IPS-NIHi7 (cell line): ENCODE measurements around the gene TMEM44.
"Not testable (repeated sequence)": the region's sequence is repeated elsewhere in the genome, so short reads cannot be mapped to it uniquely, and the experiment has no call there.

Experiments
- DNase-seq: peaks from one replicate; pipeline ENCODE4 v3.0.0; 2012; ENCODE audit warnings: mixed read lengths; ENCODE audit errors: extremely low spot score

The TMEM44 gene

DNA sequence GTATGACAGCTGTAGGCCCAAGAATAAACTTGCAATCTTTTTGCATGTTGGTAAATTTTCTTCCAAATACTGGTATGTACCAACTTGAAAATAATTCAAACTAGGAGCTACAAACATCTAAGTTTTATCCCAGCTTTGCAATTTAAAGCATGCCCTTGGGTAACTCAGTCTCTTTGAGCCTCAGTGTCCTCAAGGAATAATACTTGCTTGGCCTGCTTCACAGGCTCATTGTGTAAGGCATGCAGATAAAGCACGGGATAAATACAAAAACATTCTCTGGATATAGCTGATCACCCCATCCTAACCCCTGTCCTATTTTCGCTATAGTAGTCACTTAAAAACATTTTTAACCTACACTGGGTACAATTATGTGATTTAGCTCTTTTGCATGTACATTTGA, 9.6 kb upstream of the TMEM44 start:
- DNase-seq: no peak

DNA sequence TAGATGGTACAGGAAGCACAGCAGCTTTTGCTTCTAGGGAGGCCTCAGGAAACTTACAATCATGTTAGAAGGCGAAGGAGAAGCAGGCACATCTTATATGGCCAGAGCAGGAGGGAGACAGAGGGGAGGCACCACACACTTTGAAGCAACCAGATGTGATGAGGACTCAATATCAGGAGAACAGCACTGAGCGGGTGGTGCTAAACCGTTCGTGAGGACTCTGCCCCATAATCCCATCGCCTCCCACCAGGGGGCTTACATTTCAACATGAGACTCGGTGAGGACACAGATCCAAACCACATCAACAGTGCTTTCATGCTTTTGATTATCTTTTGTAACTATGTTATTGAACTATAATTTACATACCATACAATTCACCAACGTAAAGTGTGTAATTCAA, 7.6 kb upstream of the TMEM44 start:
- no peak for DNase-seq

DNA sequence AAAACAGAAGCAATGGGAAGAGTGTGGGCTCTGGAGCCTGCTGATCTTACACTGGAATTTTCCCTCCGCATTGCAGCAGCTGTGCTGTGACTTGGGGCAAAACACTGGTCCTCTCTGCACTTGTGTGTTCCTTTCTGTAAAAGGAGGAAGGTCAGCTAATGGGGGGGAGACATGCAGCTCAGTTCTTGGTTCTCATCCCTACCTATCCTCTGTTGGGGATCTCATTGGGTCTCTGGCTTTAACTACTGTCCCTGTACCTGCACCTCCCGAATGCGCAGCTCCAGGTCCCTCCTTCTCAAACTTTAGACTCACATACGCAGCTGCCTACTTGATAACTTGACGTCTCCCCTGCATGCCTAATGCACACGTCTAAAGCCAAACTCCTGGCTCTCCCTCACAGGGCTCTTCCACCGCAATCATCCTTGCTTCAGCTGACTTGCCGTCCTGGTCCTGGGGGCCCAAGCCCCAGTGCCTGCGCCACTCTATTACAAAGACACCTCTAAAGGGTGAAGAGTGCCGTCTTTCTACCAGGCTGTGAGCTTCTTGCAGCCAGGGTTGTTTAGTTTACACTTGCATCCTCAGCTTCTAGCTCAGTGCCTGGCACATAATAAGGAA, 5.9 kb upstream of the TMEM44 start:
- no peak for DNase-seq

DNA sequence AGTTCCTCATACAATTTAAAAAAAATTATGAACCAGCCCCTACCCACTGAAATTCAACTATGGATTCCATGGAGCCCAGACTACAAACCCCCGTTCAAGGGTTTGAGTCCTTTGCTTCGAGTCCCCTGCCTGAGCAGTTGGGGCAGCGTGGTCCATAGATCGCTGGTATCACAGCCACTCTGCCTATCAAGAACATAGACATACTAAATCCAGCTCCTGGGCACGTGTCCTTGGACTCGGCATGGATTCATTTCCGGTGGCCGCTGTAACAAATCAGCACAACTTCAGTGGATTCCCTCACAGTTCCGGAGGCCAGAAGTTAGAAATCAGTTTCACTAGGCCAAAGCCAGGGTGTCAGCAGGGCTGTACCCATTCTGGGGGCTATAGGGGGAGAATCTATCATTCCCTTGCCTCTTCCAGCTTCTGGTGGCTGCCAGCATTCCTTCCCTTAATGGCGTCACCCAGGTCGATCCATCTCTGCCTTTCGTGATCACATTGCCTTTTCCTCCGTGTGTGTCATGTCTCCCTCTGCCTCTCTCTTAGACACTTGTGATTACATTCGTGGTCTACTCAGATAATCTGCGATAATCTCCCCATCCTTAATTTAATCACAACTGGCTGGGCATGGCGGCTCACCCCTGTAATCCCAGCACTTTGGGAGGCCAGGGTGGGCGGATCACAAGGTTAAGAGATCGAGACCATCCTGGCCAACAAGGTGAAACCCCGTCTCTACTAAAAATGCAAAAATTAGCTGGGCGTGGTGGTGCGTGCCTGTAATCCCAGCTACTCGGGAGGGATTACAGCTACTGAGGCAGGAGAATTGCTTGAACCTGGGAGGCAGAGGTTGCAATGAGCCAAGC, 4.6 kb upstream of the TMEM44 start:
- no peak for DNase-seq

DNA sequence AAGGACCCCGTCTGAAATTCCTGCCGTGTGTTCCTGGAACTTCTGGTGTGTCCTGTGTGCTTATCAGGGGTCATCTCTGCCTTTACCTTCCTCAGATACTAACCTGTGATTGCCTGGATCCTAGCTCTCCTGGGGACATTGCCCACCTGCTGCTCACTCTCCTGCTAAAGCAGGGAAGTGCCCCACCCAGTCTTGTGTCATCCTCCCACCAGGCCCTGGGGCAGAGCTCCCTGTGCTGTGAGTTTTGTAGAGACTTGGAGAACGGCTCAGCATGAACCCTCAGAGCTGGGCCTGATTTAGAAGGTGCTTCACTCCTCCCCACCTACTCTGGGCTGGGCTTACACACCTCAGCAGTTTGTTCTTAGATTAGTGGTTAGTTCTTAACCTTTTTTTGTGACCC, 3.8 kb upstream of the TMEM44 start:
- peak; percentile 47 for DNase-seq

DNA sequence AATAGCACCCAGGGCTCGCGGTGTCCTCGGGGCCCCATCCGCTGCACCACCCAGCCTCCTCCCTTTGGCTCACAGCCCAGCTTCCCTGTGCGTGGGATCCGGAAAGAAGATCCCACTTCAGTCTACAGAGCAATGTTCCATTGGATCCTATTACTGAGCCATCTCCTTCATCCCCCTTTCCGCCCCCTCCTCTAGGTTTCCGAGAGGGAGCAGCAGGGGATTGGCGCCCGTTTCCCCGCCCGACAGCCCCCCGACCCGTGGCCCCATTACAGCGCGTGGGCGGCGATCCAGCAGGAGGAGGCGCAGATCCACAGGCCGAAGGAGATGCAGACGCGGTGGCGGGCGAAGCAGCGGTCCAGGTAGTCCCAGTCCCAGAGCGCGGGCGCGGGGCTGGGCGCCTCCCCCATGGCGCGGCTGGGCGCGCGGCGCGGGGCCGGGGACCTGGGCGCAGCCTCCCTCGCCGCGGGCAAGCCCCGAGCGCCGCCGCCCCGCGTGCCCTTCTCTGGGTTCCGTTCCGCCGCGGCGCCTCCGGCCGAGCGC, 340 bp downstream of the TMEM44 start:
- DNase-seq: peak; percentile 46

DNA sequence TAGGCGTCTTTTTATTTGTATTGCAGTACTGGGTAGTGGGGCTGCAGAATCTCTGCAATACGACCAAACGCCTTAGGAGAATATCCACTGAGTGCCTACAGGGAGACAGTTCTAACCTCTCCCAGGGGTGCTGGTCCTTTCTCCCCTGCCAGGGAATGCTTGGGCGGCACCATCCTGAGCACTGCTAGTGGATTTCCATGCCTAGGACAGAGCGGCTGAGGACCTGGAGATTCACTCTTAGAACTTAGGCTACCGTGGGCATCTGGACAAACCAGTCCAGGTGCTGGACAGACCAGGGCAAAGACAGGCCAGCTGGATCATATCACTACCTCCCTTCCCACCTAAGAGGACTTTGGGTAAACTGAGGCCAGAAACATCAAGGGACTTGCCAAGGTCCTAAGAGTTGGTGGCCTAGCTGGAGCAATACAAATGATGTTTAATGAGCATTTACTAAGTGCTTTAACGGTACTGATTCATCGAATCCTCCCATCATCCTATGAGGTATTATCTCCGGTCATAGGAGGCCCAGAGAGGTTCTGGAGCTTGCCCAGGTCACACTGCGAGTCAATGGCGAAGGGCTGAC, 902 bp downstream of the TMEM44 start:
- no peak for DNase-seq

DNA sequence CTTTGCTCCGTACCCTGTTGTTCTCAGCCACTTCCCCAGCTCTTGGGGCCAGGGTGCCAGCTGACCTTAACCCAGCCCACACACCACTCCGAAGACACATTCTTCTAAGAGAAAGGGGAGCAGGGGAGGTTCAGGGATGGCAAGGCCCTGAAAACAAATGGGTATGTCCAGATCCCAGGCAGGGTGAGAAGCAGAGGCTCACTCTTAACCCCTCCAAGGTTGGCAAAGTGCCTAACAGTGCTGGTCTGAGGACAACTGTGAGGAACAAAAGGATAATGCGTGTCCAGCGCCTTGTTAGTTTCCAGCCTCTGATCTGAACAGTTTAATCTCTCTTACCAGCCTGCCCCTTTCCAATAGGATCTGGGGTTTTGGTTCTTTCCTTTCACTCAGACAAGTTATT, 1.5 kb downstream of the TMEM44 start:
- no peak for DNase-seq

DNA sequence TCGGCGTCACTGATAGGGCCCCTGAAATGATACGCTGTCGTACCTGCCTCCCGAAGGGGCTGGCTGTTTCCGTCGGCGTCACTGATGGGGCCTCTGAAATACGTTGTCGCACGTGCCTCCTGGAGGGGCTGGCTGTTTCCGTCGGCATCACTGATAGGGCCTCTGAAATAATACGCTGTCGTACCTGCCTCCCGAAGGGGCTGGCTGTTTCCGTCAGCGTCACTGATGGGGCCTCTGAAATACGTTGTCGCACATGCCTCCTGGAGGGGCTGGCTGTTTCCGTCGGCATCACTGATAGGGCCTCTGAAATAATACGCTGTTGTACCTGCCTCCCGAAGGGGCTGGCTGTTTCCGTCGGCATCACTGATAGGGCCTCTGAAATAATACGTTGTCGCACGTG, 2.5 kb downstream of the TMEM44 start:
- DNase-seq: not testable (repeated sequence)

DNA sequence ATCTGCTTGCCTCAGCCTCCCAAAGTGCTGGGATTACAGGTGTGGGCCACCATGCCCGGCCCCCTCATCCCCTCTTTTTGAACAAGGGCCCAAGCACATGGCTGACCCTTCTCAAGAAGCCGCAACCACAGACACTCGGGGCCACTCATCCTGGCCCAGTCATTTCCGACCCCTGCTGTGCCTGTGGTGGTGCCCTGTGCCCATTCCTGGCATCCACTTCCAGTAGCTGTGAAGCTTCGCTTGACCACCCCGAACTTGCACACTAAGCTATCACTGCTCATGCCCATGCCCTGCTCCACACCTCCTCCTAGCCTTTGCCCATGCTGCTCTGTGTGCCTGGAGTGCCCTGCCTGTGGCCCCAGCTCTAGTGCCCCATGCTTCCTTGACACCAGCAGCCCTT, 8.3 kb downstream of the TMEM44 start:
- DNase-seq: no peak

DNA sequence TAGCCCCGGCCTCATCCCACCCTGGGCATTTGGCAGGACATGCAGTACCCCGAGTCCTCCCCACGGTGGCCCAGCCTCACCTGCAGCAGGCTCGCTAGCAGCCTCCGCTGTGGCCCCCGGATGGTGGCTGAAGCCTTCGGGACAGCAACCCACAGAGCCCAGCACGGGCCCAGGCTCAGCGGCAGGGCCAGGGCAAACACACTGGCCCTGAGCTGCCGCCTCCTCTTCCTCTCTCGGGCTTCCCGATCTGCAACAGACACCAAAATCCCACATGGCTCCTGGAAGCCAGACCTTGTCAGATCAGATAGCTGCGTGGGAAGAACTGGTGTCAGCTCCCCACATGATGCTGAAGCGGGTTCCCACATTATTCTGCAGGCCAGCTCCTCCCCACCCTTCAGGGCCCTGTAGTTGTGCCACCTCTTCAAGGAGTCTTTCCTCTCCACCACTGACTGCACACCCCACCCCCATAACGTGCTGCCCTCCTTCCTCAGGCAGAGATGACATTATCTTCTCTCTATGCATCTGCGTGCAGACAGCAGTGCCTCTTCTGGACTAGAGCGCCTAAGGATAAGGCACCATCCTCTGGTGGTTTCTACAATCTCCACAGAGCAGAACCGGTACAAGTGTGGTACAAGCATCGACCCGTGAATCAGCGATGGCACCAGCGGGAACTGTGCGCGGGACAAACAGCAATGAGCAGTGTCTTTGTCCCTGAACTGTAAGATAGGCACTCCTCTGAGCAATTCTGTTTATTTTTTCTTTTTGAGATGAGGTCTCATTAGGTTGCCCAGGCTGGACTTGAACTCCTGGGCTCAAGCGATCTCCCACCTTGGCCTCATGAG, 9.5 kb downstream of the TMEM44 start:
- DNase-seq: no peak

DNA sequence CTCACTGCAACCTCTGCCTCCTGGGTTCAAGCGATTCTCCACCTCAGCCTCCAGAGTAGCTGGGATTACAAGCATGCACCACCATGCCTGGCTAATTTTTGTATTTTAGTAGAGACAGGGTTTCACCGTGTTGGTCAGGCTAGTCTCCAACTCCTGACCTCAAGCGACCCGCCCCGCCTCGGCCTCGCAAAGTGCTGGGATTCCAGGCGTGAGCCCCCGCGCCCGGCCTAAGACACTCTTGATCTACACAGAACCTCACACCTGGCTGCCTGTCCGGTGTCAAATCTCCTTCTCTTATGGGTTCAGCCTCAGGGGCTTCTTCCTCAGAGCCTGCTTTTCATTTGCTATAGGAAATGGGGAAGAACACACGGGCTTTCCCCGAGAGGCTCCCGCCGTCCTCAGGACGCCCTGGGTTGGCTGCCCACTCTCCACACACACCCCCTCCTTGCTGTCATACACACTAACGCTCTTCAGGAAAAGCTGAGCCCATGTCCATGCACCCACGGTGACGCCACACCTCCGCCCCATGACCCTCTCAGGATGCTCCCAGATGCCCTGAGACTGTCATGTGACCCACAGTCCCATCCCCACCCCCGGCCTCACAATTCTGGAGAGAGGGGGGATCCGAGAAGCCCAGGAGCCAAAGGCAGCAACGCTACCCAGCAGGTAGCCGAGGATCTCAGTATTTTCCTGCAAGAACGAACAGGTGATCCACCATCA, 10.4 kb downstream of the TMEM44 start:
- DNase-seq: no peak

DNA sequence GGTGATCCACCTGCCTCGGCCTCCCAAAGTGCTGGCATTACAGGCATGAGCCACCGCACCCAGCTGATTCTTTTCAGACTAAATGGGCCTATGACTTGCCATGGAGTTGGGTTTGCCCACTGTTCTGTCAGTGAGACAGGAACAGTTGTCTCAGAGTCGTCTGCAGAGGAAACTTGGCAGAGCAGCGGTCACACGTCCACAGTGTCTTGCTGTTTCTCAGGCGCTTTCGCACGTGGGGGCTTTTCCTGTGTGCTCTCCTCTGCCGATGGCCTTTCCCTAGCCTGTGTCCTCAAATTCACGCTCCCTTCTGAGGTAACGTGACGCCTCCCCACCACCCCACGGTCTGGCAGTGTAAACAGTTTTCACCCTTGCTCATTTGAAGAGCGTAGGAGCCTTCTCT, 11.3 kb downstream of the TMEM44 start:
- no peak for DNase-seq

DNA sequence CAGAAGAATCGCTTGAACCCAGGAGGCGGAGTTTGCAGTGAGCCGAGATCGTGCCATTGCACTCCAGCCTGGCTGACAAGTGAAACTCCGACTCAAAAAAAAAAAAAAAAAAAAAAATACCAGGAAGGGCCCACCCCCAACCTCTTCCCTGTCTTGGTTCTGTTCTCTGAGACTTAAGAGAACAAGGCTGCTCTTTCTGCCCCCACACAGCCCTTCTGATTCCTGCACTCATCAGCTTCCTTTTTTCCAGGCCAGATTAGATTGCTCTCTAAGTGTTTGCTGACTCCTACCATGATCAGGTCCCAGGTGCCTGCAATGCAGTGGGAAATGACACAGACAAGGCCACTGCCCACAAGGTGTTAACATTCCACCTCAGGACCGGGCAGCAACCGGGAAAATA, 13.0 kb downstream of the TMEM44 start:
- no peak for DNase-seq

DNA sequence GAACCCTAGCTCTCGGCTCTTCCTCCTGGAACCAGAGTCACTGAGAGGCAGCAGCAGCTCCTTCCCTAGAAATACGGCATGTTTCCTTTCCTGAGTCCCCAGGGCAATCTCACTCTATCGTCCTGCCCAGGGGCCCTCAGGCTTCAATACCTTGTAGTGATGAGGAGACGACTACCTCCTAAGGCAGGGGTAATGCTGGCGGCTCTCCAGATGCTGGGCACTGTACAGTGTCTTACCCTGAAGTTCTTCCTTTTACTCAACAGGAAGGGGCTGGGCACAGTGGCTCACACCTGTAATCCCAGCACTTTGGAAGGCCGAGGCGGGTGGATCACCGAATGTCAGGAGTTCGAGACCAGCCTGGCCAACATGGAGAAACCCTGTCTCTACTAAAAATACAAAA, 13.5 kb downstream of the TMEM44 start:
- no peak for DNase-seq

DNA sequence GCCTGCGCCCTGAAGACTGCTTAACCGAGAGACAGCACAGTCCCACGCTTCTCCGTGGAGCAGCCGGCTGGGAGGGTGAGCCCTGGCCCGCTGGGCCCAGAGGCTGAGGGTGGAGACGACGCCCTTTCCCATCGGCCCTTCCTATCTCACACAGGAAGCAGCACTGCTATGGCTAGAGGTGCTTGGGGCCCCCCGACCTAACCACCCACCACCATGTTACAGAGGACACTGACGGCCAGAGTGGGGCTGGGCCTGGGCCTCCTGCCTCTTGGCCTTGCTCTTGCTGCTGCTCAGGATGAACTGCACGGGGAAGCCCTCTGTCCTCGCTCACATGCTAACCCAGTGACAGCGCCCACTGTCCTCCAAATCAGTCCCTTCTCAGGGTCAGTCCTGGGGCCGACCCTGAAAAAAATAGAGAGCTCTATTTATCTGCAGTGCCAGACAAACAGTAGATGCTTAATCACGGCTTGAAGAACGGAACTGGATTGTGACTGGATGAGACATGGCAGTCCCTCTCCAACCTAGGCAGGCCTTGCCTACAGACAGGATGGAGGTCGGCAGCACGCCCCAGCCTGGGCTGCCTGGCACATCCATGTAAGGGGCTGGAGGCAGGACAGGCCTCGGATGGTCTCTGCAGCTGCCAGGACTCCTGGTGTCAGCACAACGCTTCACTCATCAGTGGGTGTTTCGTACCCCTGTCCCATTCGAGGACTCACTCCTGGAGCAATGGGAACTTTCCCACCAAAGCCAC, 14.2 kb downstream of the TMEM44 start:
- DNase-seq: no peak

DNA sequence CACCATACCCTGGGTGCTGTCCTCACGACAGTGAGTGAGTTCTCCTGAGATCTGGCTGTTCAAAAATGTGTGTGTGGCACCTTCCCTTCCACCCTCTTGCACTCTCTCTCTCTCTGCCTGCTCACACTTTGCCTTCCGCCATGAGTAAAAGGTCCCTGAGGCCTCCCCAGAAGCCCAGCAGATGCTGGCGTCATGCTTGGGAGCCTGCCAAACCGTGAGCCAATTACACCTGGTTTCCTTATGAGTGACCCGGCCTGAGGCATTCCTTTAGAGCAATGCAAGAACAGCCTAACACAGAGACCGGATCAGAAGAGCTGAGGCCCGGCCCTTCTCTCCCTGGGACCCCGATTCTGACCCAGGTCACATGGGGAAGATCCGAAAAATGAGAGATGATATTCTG, 15.4 kb downstream of the TMEM44 start:
- DNase-seq: no peak

DNA sequence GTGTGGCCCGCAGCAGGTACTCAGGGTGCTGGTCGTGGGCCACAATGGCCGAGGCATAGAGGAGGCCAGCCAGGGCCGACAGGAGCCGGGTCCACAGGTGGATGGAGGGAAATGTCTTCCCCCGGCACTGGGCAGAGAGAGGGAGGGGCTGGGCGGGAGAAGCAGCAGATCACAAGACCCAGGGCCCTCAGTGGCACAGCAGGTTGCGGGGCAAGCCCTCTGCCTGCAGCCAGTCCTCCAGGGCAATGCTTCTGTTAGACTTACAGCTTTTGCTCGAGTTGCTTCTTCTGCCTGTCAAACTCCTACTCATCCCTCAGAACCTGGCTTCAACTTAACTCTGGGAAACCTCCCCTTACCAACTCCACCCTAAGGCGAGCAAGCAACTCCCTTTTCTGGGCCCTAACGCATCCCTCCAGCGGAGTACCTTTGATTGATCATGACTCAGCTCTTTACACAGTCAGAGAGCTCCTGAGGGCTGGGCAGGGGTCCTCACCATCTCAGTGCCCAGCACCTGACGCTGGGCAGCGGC, 16.0 kb downstream of the TMEM44 start:
- no peak for DNase-seq

DNA sequence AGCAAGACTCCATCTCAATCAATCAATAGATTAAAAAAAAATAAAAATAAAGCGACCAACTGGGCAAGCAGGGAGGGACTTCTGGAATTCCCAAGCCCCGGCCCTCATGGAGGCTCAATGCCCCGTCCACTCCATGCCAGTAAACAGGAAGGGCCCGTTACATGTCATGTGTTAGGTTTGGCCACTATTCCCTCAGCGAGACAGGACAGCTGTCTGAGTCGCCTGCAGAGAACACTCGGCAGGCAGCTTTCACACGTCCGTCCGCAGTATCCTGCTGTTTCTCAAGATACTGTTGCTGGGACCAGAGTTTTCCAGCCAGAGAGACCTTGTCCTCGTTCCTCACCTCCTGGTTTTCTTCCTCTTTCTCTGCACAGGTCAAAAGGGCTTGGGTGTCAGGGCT, 18.0 kb downstream of the TMEM44 start:
- no peak for DNase-seq

DNA sequence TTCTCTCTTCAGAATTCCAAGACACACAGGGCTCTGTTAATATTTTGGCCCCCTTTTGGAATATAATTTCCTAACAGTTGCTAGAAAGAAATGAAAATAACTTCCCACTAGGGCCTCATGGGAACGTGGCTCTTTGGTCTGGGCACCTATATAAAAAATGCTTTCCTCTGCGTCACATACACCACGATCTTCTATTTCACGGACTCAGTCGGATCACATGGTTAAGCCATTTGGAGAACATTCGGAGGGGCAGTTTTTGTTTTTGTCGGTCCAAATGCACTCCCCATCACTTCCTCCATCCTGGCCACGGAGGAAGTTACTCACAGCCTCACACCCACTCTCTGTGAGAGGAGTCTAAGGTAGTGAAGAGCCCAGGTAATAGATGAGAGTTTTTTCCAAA, 21.0 kb downstream of the TMEM44 start:
- DNase-seq: no peak
